Measurements from ENCODE around the gene CDC5L. TPM values are rescaled to one million over a fixed set of nuclear protein-coding genes. Genes with fewer than 3 reads are reported as not detected.

Gene CDC5L
- polyA plus RNA-seq, 4 donors = 31.5 to 48.6 (median 40.7) TPM

DNA sequence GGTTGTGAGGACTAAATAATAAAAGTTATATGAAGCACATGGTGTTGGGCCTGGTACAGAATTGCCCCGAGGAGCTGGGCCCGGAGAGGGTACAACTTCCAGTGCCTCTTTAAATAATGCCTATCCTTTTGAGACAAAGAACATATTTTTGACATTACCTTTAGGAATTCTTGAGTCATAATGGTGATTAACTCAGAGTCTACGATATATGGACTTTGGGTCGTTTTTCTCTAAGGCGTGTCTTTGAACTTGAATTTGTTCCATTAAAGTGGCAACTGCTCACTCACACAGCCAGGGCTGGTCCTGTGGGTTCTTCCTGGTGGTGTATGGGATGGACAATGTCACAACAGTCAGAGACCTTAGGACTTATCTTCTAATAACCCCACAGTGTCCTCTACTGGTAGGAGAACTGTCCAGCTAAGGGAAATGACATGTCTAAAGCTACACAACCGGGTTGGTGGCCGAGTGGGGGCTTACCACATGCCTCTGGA lies 106.5 kb downstream of the CDC5L start:
- no peak for DNase-seq (ENCODE audit: low read depth in 4 of 4, low spot score in 3 of 4)

DNA sequence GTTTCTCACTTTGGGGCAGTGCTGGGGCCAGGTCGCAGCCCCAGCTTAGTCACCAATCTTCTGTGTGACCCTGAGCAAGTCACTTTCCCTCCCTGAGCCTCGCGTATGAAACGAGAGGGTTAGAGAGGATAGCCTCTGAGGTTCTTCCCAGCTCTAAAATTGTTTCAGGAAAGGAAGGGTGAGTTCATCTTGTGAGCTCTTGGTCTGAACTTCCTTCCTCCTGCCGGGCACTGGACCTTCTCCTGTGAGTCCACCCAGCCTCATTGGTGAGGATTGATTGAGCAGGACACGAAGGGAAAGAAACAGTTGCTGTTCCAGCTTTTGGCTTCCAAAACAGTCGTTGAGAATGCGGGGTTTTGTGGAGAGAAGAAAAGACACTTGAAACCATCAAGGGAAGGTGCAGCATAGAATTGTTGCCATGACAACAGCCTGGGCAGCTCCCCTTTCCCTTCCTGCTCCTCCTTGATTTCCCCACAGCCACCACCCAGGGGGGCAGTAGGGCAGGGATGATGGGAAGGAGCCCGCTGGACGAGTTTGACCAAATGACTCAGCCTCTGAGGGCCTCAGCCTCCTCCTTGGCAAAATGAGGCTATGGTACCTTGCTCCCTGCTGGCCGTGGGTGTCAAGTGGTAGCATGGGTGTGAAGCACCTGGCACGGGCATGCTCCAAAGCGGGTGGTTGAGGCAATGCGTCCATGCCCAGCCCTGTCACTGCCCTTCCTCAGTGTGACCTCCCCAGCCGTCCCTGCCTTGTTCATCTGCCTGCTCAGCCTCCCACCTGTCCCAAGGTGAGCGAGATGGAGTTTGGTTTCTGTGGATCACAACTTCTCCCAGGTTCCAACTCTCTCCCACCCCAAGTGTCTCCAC lies 107.8 kb downstream of the CDC5L start:
- no peak for DNase-seq (ENCODE audit: low read depth in 4 of 4, low spot score in 3 of 4)

DNA sequence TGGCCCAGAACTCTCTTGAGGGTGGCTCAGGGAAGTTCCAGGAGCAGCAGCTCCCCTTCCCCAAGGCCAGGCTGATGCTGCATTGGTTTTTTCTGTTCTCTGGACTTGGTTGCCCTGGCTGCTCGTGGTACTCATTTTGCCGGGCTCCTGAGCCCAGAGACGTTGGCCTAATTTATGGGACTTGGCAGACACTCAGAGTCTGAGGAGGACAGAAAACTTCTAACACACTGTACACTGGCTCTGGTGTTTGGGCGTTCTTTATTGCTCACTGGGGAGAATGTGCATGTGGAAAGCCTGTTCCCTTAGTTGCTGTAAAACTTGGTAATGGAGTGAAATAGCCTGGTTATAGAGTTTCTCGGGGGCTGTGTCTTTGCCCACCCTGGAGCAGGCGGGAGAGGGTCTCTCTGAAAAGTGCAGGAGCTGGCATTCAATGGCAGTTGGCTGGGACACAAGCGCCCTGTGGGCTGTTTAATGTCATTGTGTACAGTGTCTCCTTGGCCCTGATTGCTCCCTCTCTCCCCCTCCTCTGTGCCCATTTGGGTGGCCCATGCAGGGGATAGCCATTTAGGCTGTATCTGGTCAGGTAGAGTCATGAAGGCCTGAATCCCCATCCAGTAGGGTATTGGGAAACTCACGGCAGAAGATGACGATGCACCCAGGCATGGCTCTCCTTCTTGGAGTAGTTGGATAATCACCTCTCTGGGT lies 109.3 kb downstream of the CDC5L start:
- no peak for DNase-seq (ENCODE audit: low read depth in 4 of 4, low spot score in 3 of 4)

DNA sequence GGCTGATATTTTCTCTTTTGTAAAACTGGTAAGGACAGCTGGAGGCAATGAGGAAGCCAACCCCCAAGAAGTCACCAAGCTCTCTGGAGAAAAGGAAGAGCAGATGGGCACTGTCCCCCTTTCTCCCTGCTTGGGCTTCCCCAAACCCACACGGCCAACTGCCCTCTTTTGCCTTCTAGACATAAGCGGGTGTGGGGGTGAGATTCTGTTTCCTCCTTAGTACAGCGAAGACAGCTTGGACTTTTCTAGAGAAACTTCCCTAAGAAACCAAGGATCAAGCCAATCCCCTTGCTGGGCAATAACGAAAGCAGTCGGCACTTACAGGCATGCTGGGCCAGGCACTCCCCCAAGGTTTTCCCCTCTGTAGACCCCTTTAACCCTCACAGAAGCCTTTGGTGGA lies 110.3 kb downstream of the CDC5L start:
- no peak for DNase-seq (ENCODE audit: low read depth in 4 of 4, low spot score in 3 of 4)

DNA sequence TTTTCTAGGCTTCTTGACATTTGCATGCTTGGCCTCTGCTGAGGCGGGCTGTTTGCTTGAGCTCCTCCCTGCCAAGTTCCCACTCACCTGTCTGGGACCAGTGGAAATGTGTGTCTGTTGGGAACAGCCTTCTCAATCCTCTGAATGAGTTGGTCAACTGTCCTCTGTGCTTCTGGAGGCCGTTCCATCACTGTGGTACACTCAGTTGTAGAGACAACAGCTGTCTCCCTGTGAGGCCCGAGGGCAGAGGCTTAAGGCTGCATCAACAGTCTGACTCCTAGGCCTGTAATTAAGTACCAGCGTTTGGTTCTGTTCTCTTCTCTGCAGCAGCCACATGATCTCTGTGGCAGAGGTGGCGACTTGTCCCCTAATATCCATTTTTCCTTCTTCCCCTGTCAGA lies 110.9 kb downstream of the CDC5L start:
- DNase-seq (ENCODE audit: low read depth in 4 of 4, low spot score in 3 of 4) = no peak

DNA sequence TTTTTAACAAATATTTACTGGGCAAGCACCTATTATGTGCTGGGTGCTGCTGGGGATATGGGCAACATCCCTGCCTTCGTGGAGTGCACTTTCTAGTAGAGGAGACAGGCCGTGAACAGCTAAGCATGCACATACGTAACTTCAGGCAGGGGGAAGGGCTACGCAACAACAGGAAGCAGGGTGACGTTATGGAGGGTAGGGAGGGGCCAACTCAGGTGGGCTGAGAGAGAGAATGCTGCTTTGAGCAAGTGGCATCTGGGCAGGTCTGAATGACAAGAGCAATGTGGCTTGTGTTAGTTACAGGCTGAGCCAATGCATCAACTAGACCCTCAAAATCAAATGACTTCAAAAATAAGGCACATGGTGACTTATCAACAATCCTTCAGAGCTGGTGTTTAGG lies 112.1 kb downstream of the CDC5L start:
- DNase-seq (ENCODE audit: low read depth in 4 of 4, low spot score in 3 of 4) = no peak

Other genes starting within 250 kb of the CDC5L start
- under 1 TPM in 3 of 4 donors, not detected in 1; 0.07 to 0.37 (median 0.08) TPM for gene CAPN11, start 228.9 kb upstream of the CDC5L start, polyA plus RNA-seq (ENCODE audit: insufficient read length in 4 of 4)
- 1 to 10 TPM in 2 of 4 donors, under 1 TPM in 2; 0.33 to 1.2 (median 0.83) TPM for gene MYMX, start 170.8 kb upstream of the CDC5L start, polyA plus RNA-seq (ENCODE audit: insufficient read length in 4 of 4)
- 10 to 100 TPM; 29.9 to 38.7 (median 34.6) TPM for gene SLC29A1, start 164.1 kb upstream of the CDC5L start, polyA plus RNA-seq (ENCODE audit: insufficient read length in 4 of 4)
- 1,000 to 10,000 TPM; 1,104 to 1,369 (median 1,222) TPM for gene HSP90AB1, start 140.6 kb upstream of the CDC5L start, polyA plus RNA-seq (ENCODE audit: insufficient read length in 4 of 4)
- 10 to 100 TPM; 51.5 to 57.5 (median 54.1) TPM for gene SLC35B2, start 130.2 kb upstream of the CDC5L start, polyA plus RNA-seq (ENCODE audit: insufficient read length in 4 of 4)
- 10 to 100 TPM in 3 of 4 donors, 1 to 10 TPM in 1; 6.2 to 11.9 (median 10.6) TPM for gene NFKBIE, start 122.2 kb upstream of the CDC5L start, polyA plus RNA-seq (ENCODE audit: insufficient read length in 4 of 4)
- gene TMEM151B, start 117.3 kb upstream of the CDC5L start, polyA plus RNA-seq (ENCODE audit: insufficient read length in 4 of 4) = 1 to 10 TPM in 3 of 4 donors, under 1 TPM in 1; 0.62 to 1.5 (median 1.1) TPM
- gene AARS2, start 74.4 kb upstream of the CDC5L start, polyA plus RNA-seq (ENCODE audit: insufficient read length in 4 of 4) = 10 to 100 TPM; 11.1 to 21.8 (median 14.5) TPM
- not detected for gene SPATS1, start 45.1 kb upstream of the CDC5L start, polyA plus RNA-seq (ENCODE audit: insufficient read length in 4 of 4)